Caco-2 (cell line): Measurements from ENCODE around the gene CADPS. TPM values are rescaled to one million over a fixed set of nuclear protein-coding genes. Genes with fewer than 3 reads are reported as not detected.

ENCODE experiments used
- BruUV-seq: library from RNA; stranded (reverse); fragments of 400-500 nt; replicated peaks from 2 replicates; lab custom pipeline; 2021; lab: Mats Ljungman, UMichigan
- CTCF ChIA-PET: fragments of 300-600 bp; sonication (Branson Sonifier 250); formaldehyde crosslinking; loops from one replicate; lab custom pipeline; 2022; ENCODE audit warnings: antibody characterized with exemption; lab: Charles Lee
- POLR2A ChIA-PET: fragments of 300-600 bp; sonication (Branson Sonifier 250); formaldehyde crosslinking; loops from one replicate; lab custom pipeline; 2022; ENCODE audit warnings: antibody characterized with exemption; lab: Charles Lee
- DNase-seq, 2 experiments: peaks; one replicate each; pipeline versions ENCODE4 v3.0.0 to v3.0.0-alpha.2; 2020 to 2022
- H3K27me3 ChIP-seq: replicated peaks from 2 replicates; pipeline ENCODE4 v1.6.0; 2011; ENCODE audit warnings: low read length; ENCODE audit not compliant: control insufficient read depth, insufficient read depth
- H3K36me3 ChIP-seq: 2 replicates; pipeline ENCODE4 v1.5.1; 2011; ENCODE audit warnings: low read length; ENCODE audit not compliant: control insufficient read depth, insufficient read depth
- H3K4me1 ChIP-seq: fragments of 250-450 bp; sonication (Bioruptor Pico); 2 replicates; pipeline ENCODE4 v1.5.1; 2020; ENCODE audit warnings: mild to moderate bottlenecking
- H3K4me3 ChIP-seq: 2 replicates; pipeline ENCODE4 v1.5.1; 2011; ENCODE audit warnings: low read depth, mild to moderate bottlenecking, control low read depth, low read length
- H3K9me3 ChIP-seq: fragments of 250-450 bp; sonication (Bioruptor Pico); 2 replicates; pipeline ENCODE4 v1.5.1; 2020; ENCODE audit warnings: mild to moderate bottlenecking, moderate library complexity
- H3K27ac Mint-ChIP-seq: one replicate; pipeline ENCODE4 v1.8.0; 2022; ENCODE audit warnings: mixed read lengths; ENCODE audit not compliant: unreplicated experiment
- H3K27me3 Mint-ChIP-seq: one replicate; pipeline ENCODE4 v1.8.0; 2022; ENCODE audit warnings: mixed read lengths; ENCODE audit not compliant: insufficient read depth, unreplicated experiment
- H3K36me3 Mint-ChIP-seq: one replicate; pipeline ENCODE4 v1.8.0; 2022; ENCODE audit warnings: mild to moderate bottlenecking, mixed read lengths; ENCODE audit not compliant: insufficient read depth, unreplicated experiment
- H3K4me1 Mint-ChIP-seq: one replicate; pipeline ENCODE4 v1.8.0; 2022; ENCODE audit warnings: low read depth, mixed read lengths; ENCODE audit not compliant: unreplicated experiment
- H3K4me3 Mint-ChIP-seq: one replicate; pipeline ENCODE4 v1.8.0; 2022; ENCODE audit warnings: mild to moderate bottlenecking, moderate library complexity, mixed read lengths; ENCODE audit not compliant: unreplicated experiment
- H3K9me3 Mint-ChIP-seq: one replicate; pipeline ENCODE4 v1.8.0; 2022; ENCODE audit warnings: mixed read lengths; ENCODE audit not compliant: unreplicated experiment
- intact Hi-C: fragments of 100-400 bp; cut with micrococcal nuclease; formaldehyde crosslinking; loops from one replicate; pipeline ENCODE4 v1.10.0; 2022; ENCODE audit not compliant: unreplicated experiment
- total RNA-seq: library from RNA; stranded (reverse); gene quantifications from 2 replicates; pipeline ENCODE4 v1.2.3, GENCODE V29; 2022
- TF ChIP-seq, protein P1 (sequence below), 2 experiments: fragments of 200-600 bp in 1 of 2; IDR thresholded peaks; 1 replicate in 1 of 2; 2 replicates in 1 of 2; pipeline versions ENCODE4 v1.5.1 to v1.8.0; 2011 to 2022; ENCODE audit warnings: antibody characterized with exemption in 1 of 2, control low read depth in 1 of 2, inconsistent platforms in 1 of 2, low read depth in 1 of 2, low read length in 1 of 2, mild to moderate bottlenecking in 1 of 2, moderate library complexity in 1 of 2; ENCODE audit not compliant: insufficient read depth in 1 of 2, severe bottlenecking in 1 of 2, unreplicated experiment in 1 of 2

CADPS gene
- total RNA-seq, 1 experiment from 2014 or later: not detected

DNA sequence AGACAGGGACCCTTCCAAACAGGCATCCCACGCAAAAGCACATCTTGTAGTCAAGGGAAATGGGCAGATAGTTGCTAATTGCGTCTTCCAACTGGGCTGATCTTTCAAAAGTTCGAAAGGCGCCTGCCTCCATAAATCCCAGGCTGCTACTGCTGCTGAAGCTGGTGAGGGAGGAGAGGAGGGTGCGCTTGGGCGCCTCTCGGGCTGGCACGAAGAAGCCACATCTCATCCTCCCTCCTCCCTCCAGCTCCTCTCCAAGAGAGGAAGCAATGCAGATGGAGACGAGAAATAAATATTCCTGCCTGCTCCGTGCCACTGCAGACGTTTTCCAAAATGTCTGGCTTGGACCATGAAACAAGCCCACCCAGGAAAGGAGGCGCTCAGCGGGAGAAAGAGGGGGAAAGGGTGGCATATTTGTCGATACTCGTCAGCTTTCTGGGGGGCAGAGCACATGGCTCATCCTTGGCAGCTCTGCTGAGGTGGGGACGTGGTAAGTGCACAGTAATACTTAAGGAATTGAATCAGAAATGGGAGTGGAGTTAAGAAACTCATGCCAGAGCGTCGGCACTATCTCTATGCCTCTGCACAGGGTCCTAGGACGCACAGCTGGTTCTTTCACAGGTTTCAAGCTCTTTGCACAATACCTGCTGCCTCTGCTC lies 413.0 kb downstream of the CADPS start:
- POLR2A ChIA-PET: no interaction called here
- H3K9me3 Mint-ChIP-seq: no peaks in the 10 kb centered on the region
- no peaks in the 10 kb centered on the region for H3K36me3 Mint-ChIP-seq
- CTCF ChIA-PET: no interaction called here
- H3K4me3 ChIP-seq: no peak overlapping the region
- DNase-seq: no peak
- BruUV-seq: no TSS peak
- no peaks in the 10 kb centered on the region for H3K36me3 ChIP-seq
- H3K4me1 Mint-ChIP-seq: no peaks in the 10 kb centered on the region
- H3K9me3 ChIP-seq: no peaks in the 10 kb centered on the region
- no peaks in the 10 kb centered on the region; the same call in 1 of the 2 replicates for H3K27me3 ChIP-seq
- H3K4me1 ChIP-seq: no peaks in the 10 kb centered on the region
- H3K27me3 Mint-ChIP-seq: peaks cover 10% of the 10 kb centered on the region
- no peak overlapping the region for H3K27ac Mint-ChIP-seq
- intact Hi-C loops: no loop called here
- no peak overlapping the region for H3K4me3 Mint-ChIP-seq
- TF ChIP-seq, protein P1, sequence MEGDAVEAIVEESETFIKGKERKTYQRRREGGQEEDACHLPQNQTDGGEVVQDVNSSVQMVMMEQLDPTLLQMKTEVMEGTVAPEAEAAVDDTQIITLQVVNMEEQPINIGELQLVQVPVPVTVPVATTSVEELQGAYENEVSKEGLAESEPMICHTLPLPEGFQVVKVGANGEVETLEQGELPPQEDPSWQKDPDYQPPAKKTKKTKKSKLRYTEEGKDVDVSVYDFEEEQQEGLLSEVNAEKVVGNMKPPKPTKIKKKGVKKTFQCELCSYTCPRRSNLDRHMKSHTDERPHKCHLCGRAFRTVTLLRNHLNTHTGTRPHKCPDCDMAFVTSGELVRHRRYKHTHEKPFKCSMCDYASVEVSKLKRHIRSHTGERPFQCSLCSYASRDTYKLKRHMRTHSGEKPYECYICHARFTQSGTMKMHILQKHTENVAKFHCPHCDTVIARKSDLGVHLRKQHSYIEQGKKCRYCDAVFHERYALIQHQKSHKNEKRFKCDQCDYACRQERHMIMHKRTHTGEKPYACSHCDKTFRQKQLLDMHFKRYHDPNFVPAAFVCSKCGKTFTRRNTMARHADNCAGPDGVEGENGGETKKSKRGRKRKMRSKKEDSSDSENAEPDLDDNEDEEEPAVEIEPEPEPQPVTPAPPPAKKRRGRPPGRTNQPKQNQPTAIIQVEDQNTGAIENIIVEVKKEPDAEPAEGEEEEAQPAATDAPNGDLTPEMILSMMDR (IDR thresholded peaks at IDR 0.05; ENCODE audit: insufficient read depth in 1 of 2, low read depth in 1 of 2, low read length in 1 of 2, severe bottlenecking in 1 of 2, unreplicated experiment in 1 of 2): no peak

DNA sequence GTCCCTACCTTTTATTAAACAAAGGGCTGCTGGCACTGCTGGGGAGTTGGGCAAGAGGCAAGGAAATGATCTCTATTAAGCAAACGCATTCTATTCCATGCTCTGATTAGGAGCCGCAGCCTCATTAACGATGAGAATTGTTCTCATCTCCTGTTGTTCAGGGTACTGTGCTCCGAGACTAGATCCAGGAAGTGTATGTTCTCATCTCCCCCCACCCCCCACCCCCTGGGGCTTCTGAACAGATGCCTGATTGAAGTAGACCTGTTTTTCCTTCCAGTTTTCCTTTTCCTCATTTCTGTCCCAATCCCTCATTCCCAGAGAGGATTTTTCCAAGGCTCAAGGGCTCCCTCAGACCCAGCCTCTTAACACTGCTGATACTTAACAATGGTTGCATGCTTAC lies 420.3 kb downstream of the CADPS start:
- TF ChIP-seq, protein P1 (IDR thresholded peaks at IDR 0.05; ENCODE audit: insufficient read depth in 1 of 2, low read depth in 1 of 2, low read length in 1 of 2, severe bottlenecking in 1 of 2, unreplicated experiment in 1 of 2): no peak
- Histone ChIP-seq H3K27me3 (no peaks in the 10 kb centered on the region), H3K4me1 (no peaks in the 10 kb centered on the region), H3K4me3 (no peak overlapping the region), H3K9me3 (no peaks in the 10 kb centered on the region), H3K36me3 (no peaks in the 10 kb centered on the region)
- intact Hi-C loops: no loop called here
- POLR2A ChIA-PET: no interaction called here
- Mint-ChIP-seq H3K27me3 (peaks cover 7% of the 10 kb centered on the region), H3K4me1 (no peaks in the 10 kb centered on the region), H3K4me3 (no peak overlapping the region), H3K36me3 (no peaks in the 10 kb centered on the region), H3K9me3 (no peaks in the 10 kb centered on the region), H3K27ac (no peak overlapping the region)
- CTCF ChIA-PET: no interaction called here
- DNase-seq: no peak
- no TSS peak for BruUV-seq

DNA sequence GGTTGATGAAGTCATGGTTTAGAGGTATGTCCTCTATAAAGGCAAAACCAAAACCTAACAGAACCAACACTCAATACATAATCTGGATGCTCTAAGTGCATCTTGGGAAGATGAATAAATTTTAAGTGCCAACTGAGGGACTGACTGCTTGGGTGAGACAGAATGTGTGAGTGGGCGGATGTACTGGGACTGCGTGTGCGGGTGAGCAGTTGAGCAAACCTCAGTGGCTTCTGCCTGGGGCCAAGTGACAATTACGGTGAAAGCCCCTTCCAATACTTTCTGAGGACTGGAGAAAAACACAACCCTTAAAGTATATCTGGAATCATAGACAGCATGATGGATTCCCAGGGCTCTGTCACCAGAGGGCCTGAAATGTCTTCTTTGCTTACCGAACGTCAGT lies 421.8 kb downstream of the CADPS start:
- intact Hi-C loops: no loop called here
- H3K36me3 Mint-ChIP-seq: no peaks in the 10 kb centered on the region
- no TSS peak for BruUV-seq

More for the DNA sequence above, 421.8 kb downstream of the CADPS start:
- Histone ChIP-seq H3K36me3 (no peaks in the 10 kb centered on the region), H3K4me3 (no peak overlapping the region), H3K4me1 (no peaks in the 10 kb centered on the region), H3K27me3 (no peaks in the 10 kb centered on the region), H3K9me3 (no peaks in the 10 kb centered on the region)
- no peaks in the 10 kb centered on the region for H3K4me1 Mint-ChIP-seq
- TF ChIP-seq, protein P1 (IDR thresholded peaks at IDR 0.05; ENCODE audit: insufficient read depth in 1 of 2, low read depth in 1 of 2, low read length in 1 of 2, severe bottlenecking in 1 of 2, unreplicated experiment in 1 of 2): no peak
- CTCF ChIA-PET: no interaction called here
- H3K27ac Mint-ChIP-seq: no peak overlapping the region
- H3K4me3 Mint-ChIP-seq: no peak overlapping the region
- H3K9me3 Mint-ChIP-seq: no peaks in the 10 kb centered on the region
- H3K27me3 Mint-ChIP-seq: peaks cover 4% of the 10 kb centered on the region
- POLR2A ChIA-PET: no interaction called here
- no peak for DNase-seq
